Breast epithelium (tissue), 3 donors: ENCODE measurements around the gene PRKN.

Experiments used
- POLR2A ChIP-seq: fragments of 450-650 bp; IDR thresholded peaks from one replicate; pipeline ENCODE4 v1.6.1; 2016; ENCODE audit warnings: antibody characterized with exemption, mild to moderate bottlenecking, moderate library complexity
- POLR2AphosphoS5 ChIP-seq, 3 donors: sonication (generic); formaldehyde crosslinking; IDR thresholded peaks; one replicate each; pipeline ENCODE4 v1.6.1; 2017; ENCODE audit warnings: antibody characterized with exemption in 3 of 3
- TF ChIP-seq, protein P1 (sequence below), 3 donors: fragments of 450-650 bp; IDR thresholded peaks; one replicate each; pipeline ENCODE4 v1.5.1; 2016 to 2017; ENCODE audit warnings: antibody characterized with exemption in 3 of 3, mild to moderate bottlenecking in 3 of 3, moderate library complexity in 3 of 3

DNA sequence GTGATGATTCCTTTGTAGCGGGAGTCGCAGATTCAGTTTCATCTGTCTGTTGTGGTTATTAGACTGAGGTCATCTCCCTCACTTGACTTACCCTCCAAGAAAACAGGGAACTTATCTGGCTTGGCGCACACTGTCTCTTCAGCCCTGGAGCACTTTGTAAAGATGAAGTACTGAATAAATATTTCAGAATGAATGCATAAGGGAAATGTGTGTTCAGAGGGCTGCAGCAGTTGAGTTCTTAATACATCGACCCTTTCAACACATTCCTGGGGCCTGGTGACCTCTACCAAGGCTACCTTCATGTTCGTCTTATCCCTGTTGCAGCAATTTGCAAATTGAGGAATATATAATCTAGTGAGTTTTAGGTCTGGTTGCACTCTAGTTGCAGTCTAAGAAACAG lies 801.2 kb downstream of the PRKN start:
- TF ChIP-seq, protein P1, sequence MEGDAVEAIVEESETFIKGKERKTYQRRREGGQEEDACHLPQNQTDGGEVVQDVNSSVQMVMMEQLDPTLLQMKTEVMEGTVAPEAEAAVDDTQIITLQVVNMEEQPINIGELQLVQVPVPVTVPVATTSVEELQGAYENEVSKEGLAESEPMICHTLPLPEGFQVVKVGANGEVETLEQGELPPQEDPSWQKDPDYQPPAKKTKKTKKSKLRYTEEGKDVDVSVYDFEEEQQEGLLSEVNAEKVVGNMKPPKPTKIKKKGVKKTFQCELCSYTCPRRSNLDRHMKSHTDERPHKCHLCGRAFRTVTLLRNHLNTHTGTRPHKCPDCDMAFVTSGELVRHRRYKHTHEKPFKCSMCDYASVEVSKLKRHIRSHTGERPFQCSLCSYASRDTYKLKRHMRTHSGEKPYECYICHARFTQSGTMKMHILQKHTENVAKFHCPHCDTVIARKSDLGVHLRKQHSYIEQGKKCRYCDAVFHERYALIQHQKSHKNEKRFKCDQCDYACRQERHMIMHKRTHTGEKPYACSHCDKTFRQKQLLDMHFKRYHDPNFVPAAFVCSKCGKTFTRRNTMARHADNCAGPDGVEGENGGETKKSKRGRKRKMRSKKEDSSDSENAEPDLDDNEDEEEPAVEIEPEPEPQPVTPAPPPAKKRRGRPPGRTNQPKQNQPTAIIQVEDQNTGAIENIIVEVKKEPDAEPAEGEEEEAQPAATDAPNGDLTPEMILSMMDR (IDR thresholded peaks at IDR 0.05), result no peak
- TF ChIP-seq POLR2AphosphoS5 (IDR thresholded peaks at IDR 0.05) (no peak), POLR2A (no peak)
